ENCODE measurements around the gene CLCN2.

- TF ChIP-seq POLR2A (IDR thresholded peaks at IDR 0.05) (no peak), CTCF (IDR thresholded peaks at IDR 0.05) (no peak)
Measured at GRCh38 chr3:184358124-184358767, 3.2 kb downstream of the CLCN2 start.
